Activated T-cell treated with anti-CD3 and anti-CD28 coated beads, Interleukin-2, amount 50 U/mL, for 4 hours (primary cell): ENCODE measurements around the gene TRIM16. TPM values are rescaled to one million over a fixed set of nuclear protein-coding genes. Genes with fewer than 3 reads are reported as not detected.
"Not testable (repeated sequence)": the region's sequence is repeated elsewhere in the genome, so short reads cannot be mapped to it uniquely, and the experiment has no call there.

Experiments
- ATAC-seq, 2 donors: fragments of 200-7000 bp; cut with Tn5 transposase; one replicate each; pipeline ENCODE4 v1.10.0; 2021
- DNase-seq: peaks from one replicate; pipeline ENCODE4 v3.0.0-alpha.2; 2020
- H3K27me3 Mint-ChIP-seq: one replicate; pipeline ENCODE4 v1.8.0; 2021; ENCODE audit warnings: low read depth, mixed read lengths
- H3K36me3 Mint-ChIP-seq: one replicate; pipeline ENCODE4 v1.8.0; 2022; ENCODE audit warnings: mixed read lengths; ENCODE audit not compliant: insufficient read depth
- H3K4me1 Mint-ChIP-seq: one replicate; pipeline ENCODE4 v1.8.0; 2021; ENCODE audit warnings: low read depth, mixed read lengths
- H3K4me3 Mint-ChIP-seq: one replicate; pipeline ENCODE4 v1.8.0; 2021; ENCODE audit warnings: mild to moderate bottlenecking, moderate library complexity, mixed read lengths
- H3K9me3 Mint-ChIP-seq: one replicate; pipeline ENCODE4 v1.8.0; 2021; ENCODE audit warnings: mixed read lengths
- total RNA-seq, 3 donors: library from RNA; stranded (reverse); gene quantifications; one replicate each; pipeline ENCODE4 v1.2.1, GENCODE V29; 2021

Gene TRIM16
- total RNA-seq, 3 donors from 2014 or later: 6.7 to 9.3 (median 8.5) TPM

DNA sequence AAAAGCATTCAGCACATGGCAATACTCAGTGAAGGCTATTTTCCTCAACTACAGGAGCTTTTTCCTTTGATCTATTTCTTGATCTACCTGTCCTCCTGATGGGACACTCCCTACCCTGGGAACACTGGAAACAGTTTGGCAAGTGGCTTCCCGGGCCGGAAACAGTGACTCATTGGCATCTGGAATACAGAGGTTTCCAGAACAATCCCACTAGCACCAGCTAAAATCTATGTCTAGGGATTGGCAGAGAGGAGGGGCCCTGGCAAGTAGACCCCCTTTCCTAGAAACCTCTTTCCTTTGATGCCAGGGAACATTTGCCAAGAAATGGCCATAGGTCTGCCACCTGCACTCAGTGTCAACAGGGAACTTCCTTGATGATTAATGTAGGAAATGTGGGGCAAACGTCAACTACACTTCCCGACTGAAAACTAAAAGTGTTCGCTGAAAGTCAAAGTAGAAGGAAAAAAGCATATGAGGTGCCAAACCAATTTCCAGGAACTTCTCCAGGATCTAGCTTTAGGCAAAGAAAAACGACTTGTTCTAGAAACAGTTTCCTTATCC lies 34.2 kb downstream of the TRIM16 start:
- Mint-ChIP-seq H3K4me1 (peaks cover 12% of the 10 kb centered on the region), H3K27me3 (no peaks in the 10 kb centered on the region), H3K9me3 (no peaks in the 10 kb centered on the region), H3K4me3 (no peak overlapping the region), H3K36me3 (no peaks in the 10 kb centered on the region)
- DNase-seq (no peak), ATAC-seq (no peak)

- Mint-ChIP-seq H3K4me1 (peaks cover 12% of the 10 kb centered on the region), H3K9me3 (no peaks in the 10 kb centered on the region), H3K4me3 (no peak overlapping the region), H3K27me3 (no peaks in the 10 kb centered on the region), H3K36me3 (no peaks in the 10 kb centered on the region)
- DNase-seq (no peak), ATAC-seq (no peak)
These were observed 35.7 kb downstream of the TRIM16 start for GRCh38 chr17:15648386-15648785.

DNA sequence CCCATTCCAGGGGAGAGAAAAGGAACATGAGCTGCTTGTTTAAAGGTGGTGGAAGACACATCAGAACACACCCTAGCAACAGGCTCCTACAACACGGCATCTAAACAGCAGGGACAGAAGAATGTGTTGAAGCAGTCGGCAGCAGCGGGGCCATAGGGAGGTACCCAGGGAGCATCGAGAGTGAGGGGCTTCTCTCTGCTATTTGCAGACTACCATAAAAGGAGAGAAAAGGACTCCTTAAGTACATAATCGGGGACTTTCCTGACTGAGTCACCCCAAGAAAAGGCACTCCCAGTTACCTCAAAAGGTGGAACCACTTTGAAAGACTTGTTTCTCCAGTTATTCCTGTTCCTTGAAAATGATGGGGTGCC lies 38.2 kb downstream of the TRIM16 start:
- not testable (repeated sequence) for H3K4me3 Mint-ChIP-seq, DNase-seq, H3K4me1 Mint-ChIP-seq, H3K9me3 Mint-ChIP-seq, ATAC-seq, H3K27me3 Mint-ChIP-seq, H3K36me3 Mint-ChIP-seq

- H3K9me3 Mint-ChIP-seq, DNase-seq, H3K4me1 Mint-ChIP-seq, H3K36me3 Mint-ChIP-seq, H3K4me3 Mint-ChIP-seq, H3K27me3 Mint-ChIP-seq, ATAC-seq: not testable (repeated sequence)
These were observed 38.8 kb downstream of the TRIM16 start for GRCh38 chr17:15645099-15645941.

- H3K36me3 Mint-ChIP-seq, H3K27me3 Mint-ChIP-seq, DNase-seq, H3K9me3 Mint-ChIP-seq, ATAC-seq, H3K4me3 Mint-ChIP-seq, H3K4me1 Mint-ChIP-seq: not testable (repeated sequence)
These were observed 41.4 kb downstream of the TRIM16 start for GRCh38 chr17:15642505-15643251.

DNA sequence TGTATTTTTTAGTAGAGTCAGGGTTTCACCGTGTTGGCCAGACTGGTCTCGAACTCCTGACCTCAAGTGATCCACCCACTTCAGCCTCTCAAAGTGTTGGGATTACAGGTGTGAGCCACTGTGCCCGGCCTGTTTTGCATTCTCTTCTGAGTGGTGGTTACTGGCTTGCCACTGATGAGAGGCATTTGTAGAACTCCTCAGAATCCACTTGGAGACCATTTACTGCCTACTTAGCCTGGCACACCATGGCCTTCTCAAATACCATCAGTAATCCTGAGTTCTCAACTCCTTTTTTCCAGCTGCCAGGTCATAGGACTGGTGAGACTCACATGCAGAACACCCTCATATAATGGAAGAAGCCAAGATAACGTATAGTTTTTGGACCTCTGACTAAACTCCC lies 42.1 kb downstream of the TRIM16 start:
- not testable (repeated sequence) for H3K4me1 Mint-ChIP-seq, ATAC-seq, H3K27me3 Mint-ChIP-seq

DNA sequence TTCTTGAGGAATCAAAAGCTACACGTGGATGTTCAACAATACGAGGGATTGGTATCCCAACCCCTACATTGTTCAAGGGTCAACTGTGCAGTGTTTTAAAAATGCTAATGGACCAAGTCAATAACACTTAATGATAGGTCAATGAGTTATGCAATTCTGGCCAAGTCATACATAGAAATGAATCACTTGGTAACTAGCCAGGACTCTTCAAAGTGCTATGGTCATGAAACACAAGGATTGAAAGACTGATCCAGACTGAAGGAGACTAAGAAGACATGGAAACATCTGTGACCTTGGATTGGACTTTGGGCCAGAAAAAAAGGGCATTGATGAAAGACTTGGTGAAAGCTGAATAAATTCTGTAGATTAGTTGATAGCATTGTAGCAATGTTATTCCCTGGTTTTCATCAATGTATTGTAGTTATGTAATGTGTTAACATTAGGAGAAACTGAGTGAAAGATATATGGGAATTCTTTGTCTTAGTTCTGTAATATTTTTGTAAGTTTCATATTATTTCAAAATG lies 53.1 kb downstream of the TRIM16 start:
- not testable (repeated sequence) for H3K4me3 Mint-ChIP-seq, ATAC-seq, H3K4me1 Mint-ChIP-seq, H3K27me3 Mint-ChIP-seq, DNase-seq, H3K9me3 Mint-ChIP-seq
- peaks cover 16% of the 10 kb centered on the region for H3K36me3 Mint-ChIP-seq

More for the DNA sequence above, 42.1 kb downstream of the TRIM16 start:
- not testable (repeated sequence) for H3K36me3 Mint-ChIP-seq, H3K9me3 Mint-ChIP-seq, H3K4me3 Mint-ChIP-seq, DNase-seq

GRCh38 chr17:15629991-15630390 lies 54.1 kb downstream of the TRIM16 start:
- H3K4me1 Mint-ChIP-seq, ATAC-seq, H3K9me3 Mint-ChIP-seq, DNase-seq, H3K4me3 Mint-ChIP-seq, H3K27me3 Mint-ChIP-seq: not testable (repeated sequence)
- H3K36me3 Mint-ChIP-seq: peaks cover 16% of the 10 kb centered on the region

DNA sequence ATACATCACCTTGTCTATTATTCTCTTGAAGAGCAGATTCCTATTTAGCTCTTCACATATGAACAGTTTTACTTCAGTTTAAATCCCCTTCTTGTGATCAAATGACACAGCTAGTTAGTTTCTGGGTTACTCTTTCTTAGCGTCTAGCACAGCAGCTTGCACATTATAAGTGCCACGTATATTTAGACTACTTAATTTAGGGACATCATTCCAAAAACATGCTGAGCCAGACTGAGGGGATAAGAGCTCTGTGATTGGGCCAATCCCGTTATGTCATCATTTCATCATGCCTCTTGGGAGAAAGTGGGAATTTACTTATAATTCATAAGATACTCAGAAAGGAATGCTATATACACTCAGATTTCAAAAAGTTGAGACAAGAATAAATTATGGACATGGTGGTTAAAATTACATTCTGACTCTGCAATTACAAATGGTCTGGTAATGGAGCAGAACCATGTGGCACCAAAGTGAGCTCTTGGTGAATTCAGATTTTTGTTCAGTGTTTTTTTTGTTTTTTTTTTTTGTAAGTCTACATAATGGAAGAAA lies 60.4 kb downstream of the TRIM16 start:
- ATAC-seq, H3K9me3 Mint-ChIP-seq, DNase-seq, H3K4me1 Mint-ChIP-seq, H3K27me3 Mint-ChIP-seq, H3K4me3 Mint-ChIP-seq, H3K36me3 Mint-ChIP-seq: not testable (repeated sequence)

DNA sequence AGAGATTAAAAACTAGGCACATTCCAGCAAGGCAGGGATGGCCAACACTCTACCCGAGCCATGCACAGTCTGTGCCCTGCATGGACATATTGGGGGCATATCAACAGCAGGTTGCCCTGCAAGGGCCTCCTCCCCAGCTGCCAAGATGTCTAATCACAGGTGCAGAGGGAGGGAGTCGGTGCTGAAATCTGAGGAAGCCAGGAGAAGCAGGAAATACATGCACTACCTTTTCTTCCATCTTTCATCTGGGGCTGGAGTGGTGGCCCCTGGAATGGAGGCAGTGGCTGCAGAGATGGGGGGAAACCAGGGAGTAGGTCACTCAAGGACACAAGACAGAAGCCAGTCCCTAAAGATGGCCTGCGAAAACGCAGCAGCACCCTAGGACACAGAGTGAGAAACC lies 60.9 kb downstream of the TRIM16 start:
- not testable (repeated sequence) for H3K36me3 Mint-ChIP-seq, H3K27me3 Mint-ChIP-seq, DNase-seq, ATAC-seq, H3K4me3 Mint-ChIP-seq, H3K4me1 Mint-ChIP-seq, H3K9me3 Mint-ChIP-seq

DNA sequence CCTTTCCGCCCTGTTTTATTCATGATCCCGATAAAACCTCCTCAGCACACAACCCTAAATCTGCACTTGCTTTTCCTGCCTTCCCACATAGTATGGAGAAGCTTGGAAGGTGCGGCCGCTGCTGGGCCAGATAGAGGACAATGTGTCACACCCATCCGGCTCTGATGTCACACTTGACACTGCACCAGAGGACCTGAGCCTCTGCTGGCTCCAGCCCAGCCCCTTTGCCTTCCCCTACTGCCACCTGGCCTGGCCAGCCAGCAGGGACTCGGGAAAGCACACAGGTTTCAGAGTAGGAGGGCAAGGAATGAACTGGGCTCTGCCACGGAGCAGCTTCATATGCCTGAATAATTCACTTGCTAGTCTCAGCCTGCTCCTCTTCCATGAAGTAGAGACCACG lies 62.0 kb downstream of the TRIM16 start:
- not testable (repeated sequence) for H3K9me3 Mint-ChIP-seq, H3K4me3 Mint-ChIP-seq, H3K4me1 Mint-ChIP-seq, H3K27me3 Mint-ChIP-seq, DNase-seq, ATAC-seq, H3K36me3 Mint-ChIP-seq

- DNase-seq, H3K27me3 Mint-ChIP-seq, H3K4me3 Mint-ChIP-seq, H3K36me3 Mint-ChIP-seq, H3K4me1 Mint-ChIP-seq, ATAC-seq, H3K9me3 Mint-ChIP-seq: not testable (repeated sequence)
These were observed 64.6 kb downstream of the TRIM16 start, which contains the start of gene FBXW10B for GRCh38 chr17:15619331-15620058. TSS of gene FBXW10B (minus strand) at chr17:15619704. CDS start at chr17:15619512, 192 bp downstream.

- not testable (repeated sequence) for DNase-seq, H3K27me3 Mint-ChIP-seq, ATAC-seq, H3K36me3 Mint-ChIP-seq, H3K4me3 Mint-ChIP-seq, H3K4me1 Mint-ChIP-seq, H3K9me3 Mint-ChIP-seq
These were observed 67.3 kb downstream of the TRIM16 start for GRCh38 chr17:15616828-15617227.

GRCh38 chr17:15615850-15616249 lies 68.3 kb downstream of the TRIM16 start:
- not testable (repeated sequence) for H3K36me3 Mint-ChIP-seq, H3K9me3 Mint-ChIP-seq, H3K27me3 Mint-ChIP-seq, H3K4me1 Mint-ChIP-seq, H3K4me3 Mint-ChIP-seq, DNase-seq, ATAC-seq
